Measurements from ENCODE around the gene USP48. TPM values are rescaled to one million over a fixed set of nuclear protein-coding genes. Genes with fewer than 3 reads are reported as not detected.

Gene USP48
- total RNA-seq, 1 donor from 2014 or later = 86.5 TPM

DNA sequence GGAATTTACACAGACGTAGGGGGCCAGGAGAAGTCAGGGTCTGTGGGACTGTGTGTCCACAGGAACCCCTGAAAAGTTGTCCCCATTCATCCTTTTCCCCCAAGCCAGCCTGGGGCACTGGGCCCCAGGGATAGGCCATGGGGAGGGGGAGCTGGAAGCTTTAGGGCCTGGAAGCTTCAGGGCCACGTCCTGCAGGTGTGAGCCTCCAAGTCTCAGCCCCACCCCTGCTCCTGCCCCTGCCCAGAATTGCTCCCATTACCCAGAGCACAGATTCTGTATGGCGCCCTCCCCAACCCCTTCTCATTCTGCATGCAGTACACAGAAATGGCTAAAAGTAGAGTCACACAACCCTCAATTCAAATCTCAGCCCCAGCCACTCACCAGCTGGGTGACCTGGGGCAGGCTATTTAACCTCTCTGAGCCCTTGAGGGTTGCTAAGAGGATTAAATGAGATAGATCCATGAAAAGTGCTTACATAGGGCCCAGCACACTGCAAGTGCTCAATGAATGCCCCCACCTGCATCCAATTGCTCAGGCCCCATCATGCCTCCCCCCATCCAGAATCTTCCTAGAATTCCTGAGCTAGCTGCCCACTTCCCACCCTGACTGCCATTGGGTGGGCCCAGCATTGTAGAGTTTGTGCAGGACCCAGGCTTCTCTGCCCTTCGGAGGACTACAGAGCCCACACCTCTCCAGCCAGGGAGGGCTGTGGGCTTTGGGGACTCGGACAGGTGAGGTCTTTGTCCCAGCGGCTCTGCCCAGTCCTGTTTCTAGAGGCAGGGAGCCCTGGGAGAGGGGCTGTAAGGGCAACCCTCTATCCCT lies 120.3 kb downstream of the USP48 start:
- H3K9me3 Mint-ChIP-seq = no peaks in the 10 kb centered on the region
- TF ChIP-seq, protein P1, sequence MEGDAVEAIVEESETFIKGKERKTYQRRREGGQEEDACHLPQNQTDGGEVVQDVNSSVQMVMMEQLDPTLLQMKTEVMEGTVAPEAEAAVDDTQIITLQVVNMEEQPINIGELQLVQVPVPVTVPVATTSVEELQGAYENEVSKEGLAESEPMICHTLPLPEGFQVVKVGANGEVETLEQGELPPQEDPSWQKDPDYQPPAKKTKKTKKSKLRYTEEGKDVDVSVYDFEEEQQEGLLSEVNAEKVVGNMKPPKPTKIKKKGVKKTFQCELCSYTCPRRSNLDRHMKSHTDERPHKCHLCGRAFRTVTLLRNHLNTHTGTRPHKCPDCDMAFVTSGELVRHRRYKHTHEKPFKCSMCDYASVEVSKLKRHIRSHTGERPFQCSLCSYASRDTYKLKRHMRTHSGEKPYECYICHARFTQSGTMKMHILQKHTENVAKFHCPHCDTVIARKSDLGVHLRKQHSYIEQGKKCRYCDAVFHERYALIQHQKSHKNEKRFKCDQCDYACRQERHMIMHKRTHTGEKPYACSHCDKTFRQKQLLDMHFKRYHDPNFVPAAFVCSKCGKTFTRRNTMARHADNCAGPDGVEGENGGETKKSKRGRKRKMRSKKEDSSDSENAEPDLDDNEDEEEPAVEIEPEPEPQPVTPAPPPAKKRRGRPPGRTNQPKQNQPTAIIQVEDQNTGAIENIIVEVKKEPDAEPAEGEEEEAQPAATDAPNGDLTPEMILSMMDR (IDR thresholded peaks at IDR 0.05; ENCODE audit: unreplicated experiment) = no peak

GRCh38 chr1:21661886-21662285 lies 121.1 kb downstream of the USP48 start:
- H3K27me3 Mint-ChIP-seq (ENCODE audit: low read depth) = peaks cover 56% of the 10 kb centered on the region
- no peaks in the 10 kb centered on the region for H3K4me1 Mint-ChIP-seq
- no peak overlapping the region for H3K27ac Mint-ChIP-seq
- no peak overlapping the region for H3K4me3 Mint-ChIP-seq
- TF ChIP-seq, protein P1 (IDR thresholded peaks at IDR 0.05; ENCODE audit: unreplicated experiment) = no peak
- no peaks in the 10 kb centered on the region for H3K36me3 Mint-ChIP-seq
- DNase-seq (ENCODE audit: low spot score in 2 of 2, unreplicated experiment in 2 of 2) = no peak
- no peaks in the 10 kb centered on the region for H3K9me3 Mint-ChIP-seq

More for the DNA sequence above, 120.3 kb downstream of the USP48 start:
- H3K27ac Mint-ChIP-seq = no peak overlapping the region
- DNase-seq (ENCODE audit: low spot score in 2 of 2, unreplicated experiment in 2 of 2) = no peak
- H3K4me1 Mint-ChIP-seq = no peaks in the 10 kb centered on the region
- H3K4me3 Mint-ChIP-seq = no peak overlapping the region
- no peaks in the 10 kb centered on the region for H3K36me3 Mint-ChIP-seq
- H3K27me3 Mint-ChIP-seq (ENCODE audit: low read depth) = peaks cover 60% of the 10 kb centered on the region

GRCh38 chr1:21659924-21660326 lies 123.0 kb downstream of the USP48 start:
- peak overlapping the region; percentile 59 for H3K4me3 Mint-ChIP-seq
- H3K4me1 Mint-ChIP-seq = no peaks in the 10 kb centered on the region
- no peak overlapping the region for H3K27ac Mint-ChIP-seq
- H3K9me3 Mint-ChIP-seq = no peaks in the 10 kb centered on the region
- H3K36me3 Mint-ChIP-seq = no peaks in the 10 kb centered on the region
- H3K27me3 Mint-ChIP-seq (ENCODE audit: low read depth) = peaks cover 49% of the 10 kb centered on the region
- no peak for DNase-seq (ENCODE audit: low spot score in 2 of 2, unreplicated experiment in 2 of 2)
- TF ChIP-seq, protein P1 (IDR thresholded peaks at IDR 0.05; ENCODE audit: unreplicated experiment) = no peak

DNA sequence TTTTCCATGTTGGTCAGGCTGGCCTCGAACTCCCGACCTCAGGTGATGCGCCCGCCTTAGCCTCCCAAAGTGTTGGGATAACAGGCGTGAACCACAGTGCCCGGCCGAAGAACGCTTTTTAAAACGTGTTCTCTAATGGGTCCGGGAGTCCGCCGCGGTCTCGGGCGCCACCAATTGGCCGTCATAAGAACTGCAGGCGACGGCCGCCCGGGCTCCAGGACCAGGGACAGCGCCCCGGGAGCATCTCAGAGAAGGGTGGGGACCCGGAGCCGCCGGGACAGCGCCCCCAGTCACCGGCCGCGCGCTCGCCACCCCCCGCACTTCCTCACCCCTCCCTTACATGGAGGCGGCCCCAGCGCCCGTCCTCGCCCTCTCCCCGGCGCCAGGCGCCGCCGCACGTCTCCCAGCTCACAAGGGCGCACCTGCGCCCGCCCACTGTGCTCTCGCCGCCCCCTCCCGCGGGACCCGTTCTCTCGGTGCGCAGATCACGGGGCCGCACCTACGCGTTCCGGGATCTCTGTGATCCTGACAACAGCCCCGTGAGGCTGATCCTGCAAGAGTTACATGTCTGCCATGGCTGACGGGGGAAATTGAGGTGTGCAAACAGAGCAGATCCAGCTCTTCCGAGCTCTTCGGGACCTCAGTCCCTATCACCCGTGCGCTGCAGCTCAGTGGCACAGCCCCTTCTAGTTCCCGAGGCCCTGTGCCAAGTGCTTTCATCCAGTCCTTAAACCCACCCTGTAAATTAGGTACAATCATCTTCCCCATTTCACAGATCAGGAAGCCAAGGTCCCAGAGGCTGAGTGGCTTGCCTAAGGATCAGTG lies 123.6 kb downstream of the USP48 start:
- peak; percentile 77 to 95 for DNase-seq (ENCODE audit: low spot score in 2 of 2, unreplicated experiment in 2 of 2)
- Mint-ChIP-seq H3K27me3 (ENCODE audit: low read depth) (peaks cover 51% of the 10 kb centered on the region), H3K36me3 (no peaks in the 10 kb centered on the region), H3K9me3 (no peaks in the 10 kb centered on the region), H3K4me3 (peak overlapping the region; percentile 59), H3K27ac (no peak overlapping the region), H3K4me1 (no peaks in the 10 kb centered on the region)
- TF ChIP-seq, protein P1 (IDR thresholded peaks at IDR 0.05; ENCODE audit: unreplicated experiment) = peak; percentile 92

- no peaks in the 10 kb centered on the region for H3K9me3 Mint-ChIP-seq
- no peak for DNase-seq (ENCODE audit: low spot score in 2 of 2, unreplicated experiment in 2 of 2)
- H3K36me3 Mint-ChIP-seq = no peaks in the 10 kb centered on the region
- peaks cover 57% of the 10 kb centered on the region for H3K27me3 Mint-ChIP-seq (ENCODE audit: low read depth)
- TF ChIP-seq, protein P1 (IDR thresholded peaks at IDR 0.05; ENCODE audit: unreplicated experiment) = no peak
- no peaks in the 10 kb centered on the region for H3K4me1 Mint-ChIP-seq
- H3K4me3 Mint-ChIP-seq = no peak overlapping the region
- H3K27ac Mint-ChIP-seq = no peak overlapping the region
Measured at GRCh38 chr1:21657456-21658190, 125.3 kb downstream of the USP48 start.

Data from mesothelial cell of epicardium (in vitro differentiated cells).